ENCODE data around the gene ARSG.
"Not testable (repeated sequence)": the region's sequence is repeated elsewhere in the genome, so short reads cannot be mapped to it uniquely, and the experiment has no call there.

Gene ARSG

DNA sequence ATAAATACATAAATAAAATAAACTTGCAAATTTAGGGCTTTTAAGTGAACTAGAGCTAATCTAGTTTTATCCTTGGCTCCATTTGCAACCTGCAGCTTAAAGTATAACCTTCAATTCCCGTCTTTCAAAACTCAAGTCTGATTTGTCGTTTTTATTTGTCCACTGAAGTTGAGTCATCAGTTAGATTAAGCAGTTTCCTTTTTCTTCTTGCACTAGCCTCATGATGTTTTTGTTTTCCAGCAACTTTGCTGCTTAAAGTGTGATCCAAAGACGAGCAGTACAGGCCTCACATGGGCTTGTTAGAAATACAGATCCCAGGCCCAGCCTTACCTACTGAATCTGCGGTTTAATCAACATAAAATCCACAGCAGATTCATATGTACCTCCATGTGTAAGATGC, 13.8 kb downstream of the ARSG start:
- Histone ChIP-seq H3K27me3 (ENCODE audit: insufficient read depth, low read depth) (no peaks in the 10 kb centered on the region), H3K27ac (no peak overlapping the region), H3K79me2 (ENCODE audit: insufficient read depth, low read depth) (no peaks in the 10 kb centered on the region), H3K4me3 (IDR thresholded peaks at IDR 0.05; ENCODE audit: insufficient read depth, low read depth, low read length) (no peak overlapping the region), H3K4me1 (ENCODE audit: low read depth, poor library complexity, severe bottlenecking) (no peaks in the 10 kb centered on the region), H3K4me2 (no peak overlapping the region), H3K9ac (no peak overlapping the region), H4K20me1 (ENCODE audit: insufficient read depth) (no peaks in the 10 kb centered on the region), H3K36me3 (ENCODE audit: insufficient read depth) (no peaks in the 10 kb centered on the region), H2AFZ (ENCODE audit: low read depth) (no peak overlapping the region)
- TF ChIP-seq, protein P1, sequence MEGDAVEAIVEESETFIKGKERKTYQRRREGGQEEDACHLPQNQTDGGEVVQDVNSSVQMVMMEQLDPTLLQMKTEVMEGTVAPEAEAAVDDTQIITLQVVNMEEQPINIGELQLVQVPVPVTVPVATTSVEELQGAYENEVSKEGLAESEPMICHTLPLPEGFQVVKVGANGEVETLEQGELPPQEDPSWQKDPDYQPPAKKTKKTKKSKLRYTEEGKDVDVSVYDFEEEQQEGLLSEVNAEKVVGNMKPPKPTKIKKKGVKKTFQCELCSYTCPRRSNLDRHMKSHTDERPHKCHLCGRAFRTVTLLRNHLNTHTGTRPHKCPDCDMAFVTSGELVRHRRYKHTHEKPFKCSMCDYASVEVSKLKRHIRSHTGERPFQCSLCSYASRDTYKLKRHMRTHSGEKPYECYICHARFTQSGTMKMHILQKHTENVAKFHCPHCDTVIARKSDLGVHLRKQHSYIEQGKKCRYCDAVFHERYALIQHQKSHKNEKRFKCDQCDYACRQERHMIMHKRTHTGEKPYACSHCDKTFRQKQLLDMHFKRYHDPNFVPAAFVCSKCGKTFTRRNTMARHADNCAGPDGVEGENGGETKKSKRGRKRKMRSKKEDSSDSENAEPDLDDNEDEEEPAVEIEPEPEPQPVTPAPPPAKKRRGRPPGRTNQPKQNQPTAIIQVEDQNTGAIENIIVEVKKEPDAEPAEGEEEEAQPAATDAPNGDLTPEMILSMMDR (conservative IDR thresholded peaks at IDR 0.05; ENCODE audit: low read depth, low read length) = no peak

DNA sequence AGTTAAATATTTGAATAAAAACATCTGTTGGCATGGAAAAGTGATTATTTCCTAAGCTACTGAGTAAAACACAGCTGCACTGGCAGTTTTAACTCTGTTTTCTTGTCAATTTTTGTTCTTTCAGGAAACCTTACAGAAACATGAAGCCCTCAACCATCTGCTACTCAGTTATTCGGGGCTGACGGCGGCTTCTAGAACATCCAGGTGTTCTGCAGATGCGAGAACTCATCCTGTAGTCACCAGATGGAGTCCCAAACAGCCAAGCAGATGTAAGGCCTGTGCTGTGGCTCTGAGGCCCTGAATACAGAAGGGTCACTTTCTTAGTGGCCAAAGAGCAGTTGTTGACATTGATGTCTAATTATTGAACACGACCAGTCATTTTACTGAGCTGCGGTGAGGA, 15.5 kb downstream of the ARSG start:
- Histone ChIP-seq H4K20me1 (ENCODE audit: insufficient read depth) (no peaks in the 10 kb centered on the region), H3K4me1 (ENCODE audit: low read depth, poor library complexity, severe bottlenecking) (no peaks in the 10 kb centered on the region), H3K79me2 (ENCODE audit: insufficient read depth, low read depth) (no peaks in the 10 kb centered on the region), H3K27ac (no peak overlapping the region), H3K9ac (no peak overlapping the region), H3K36me3 (ENCODE audit: insufficient read depth) (no peaks in the 10 kb centered on the region), H2AFZ (ENCODE audit: low read depth) (no peak overlapping the region), H3K4me3 (IDR thresholded peaks at IDR 0.05; ENCODE audit: insufficient read depth, low read depth, low read length) (no peak overlapping the region), H3K4me2 (no peak overlapping the region), H3K27me3 (ENCODE audit: insufficient read depth, low read depth) (no peaks in the 10 kb centered on the region)
- TF ChIP-seq, protein P1 (conservative IDR thresholded peaks at IDR 0.05; ENCODE audit: low read depth, low read length) = no peak

DNA sequence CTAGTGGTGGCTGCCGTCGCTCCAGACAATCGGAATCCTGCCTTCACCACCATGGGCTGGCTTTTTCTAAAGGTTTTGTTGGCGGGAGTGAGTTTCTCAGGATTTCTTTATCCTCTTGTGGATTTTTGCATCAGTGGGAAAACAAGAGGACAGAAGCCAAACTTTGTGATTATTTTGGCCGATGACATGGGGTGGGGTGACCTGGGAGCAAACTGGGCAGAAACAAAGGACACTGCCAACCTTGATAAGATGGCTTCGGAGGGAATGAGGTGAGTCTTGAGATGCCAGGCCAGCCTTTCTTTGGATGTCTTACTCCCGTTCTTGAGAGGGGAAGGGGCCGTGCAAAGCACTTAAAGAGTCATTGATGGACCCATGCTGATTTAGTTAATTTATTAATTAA, 16.1 kb downstream of the ARSG start:
- Histone ChIP-seq H2AFZ (ENCODE audit: low read depth) (no peak overlapping the region), H4K20me1 (ENCODE audit: insufficient read depth) (no peaks in the 10 kb centered on the region), H3K9ac (no peak overlapping the region), H3K79me2 (ENCODE audit: insufficient read depth, low read depth) (no peaks in the 10 kb centered on the region), H3K36me3 (ENCODE audit: insufficient read depth) (no peaks in the 10 kb centered on the region), H3K4me2 (no peak overlapping the region), H3K4me3 (IDR thresholded peaks at IDR 0.05; ENCODE audit: insufficient read depth, low read depth, low read length) (no peak overlapping the region), H3K27me3 (ENCODE audit: insufficient read depth, low read depth) (no peaks in the 10 kb centered on the region), H3K4me1 (ENCODE audit: low read depth, poor library complexity, severe bottlenecking) (no peaks in the 10 kb centered on the region), H3K27ac (no peak overlapping the region)
- TF ChIP-seq, protein P1 (conservative IDR thresholded peaks at IDR 0.05; ENCODE audit: low read depth, low read length) = no peak

DNA sequence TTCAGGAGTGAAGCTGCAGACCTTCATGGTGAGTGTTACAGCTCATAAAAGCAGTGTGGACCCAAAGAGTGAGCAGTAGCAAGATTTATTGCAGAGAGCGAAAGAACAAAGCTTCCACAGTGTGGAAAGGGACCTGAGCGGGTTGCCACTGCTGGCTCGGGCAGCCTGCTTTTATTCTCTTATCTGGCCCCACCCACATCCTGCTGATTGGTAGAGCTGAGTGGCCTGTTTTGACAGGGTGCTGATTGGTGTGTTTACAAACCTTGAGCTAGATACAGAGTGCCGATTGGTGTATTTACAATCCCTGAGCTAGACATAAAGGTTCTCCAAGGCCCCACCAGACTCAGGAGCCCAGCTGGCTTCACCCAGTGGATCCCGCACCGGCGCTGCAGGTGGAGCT, 17.2 kb downstream of the ARSG start:
- H3K4me1 ChIP-seq (ENCODE audit: low read depth, poor library complexity, severe bottlenecking); H4K20me1 ChIP-seq (ENCODE audit: insufficient read depth); H3K4me2 ChIP-seq; H3K4me3 ChIP-seq (IDR thresholded peaks at IDR 0.05; ENCODE audit: insufficient read depth, low read depth, low read length); H3K9ac ChIP-seq; H3K79me2 ChIP-seq (ENCODE audit: insufficient read depth, low read depth); H3K36me3 ChIP-seq (ENCODE audit: insufficient read depth); H3K27ac ChIP-seq; H3K27me3 ChIP-seq (ENCODE audit: insufficient read depth, low read depth); H2AFZ ChIP-seq (ENCODE audit: low read depth): not testable (repeated sequence)

DNA sequence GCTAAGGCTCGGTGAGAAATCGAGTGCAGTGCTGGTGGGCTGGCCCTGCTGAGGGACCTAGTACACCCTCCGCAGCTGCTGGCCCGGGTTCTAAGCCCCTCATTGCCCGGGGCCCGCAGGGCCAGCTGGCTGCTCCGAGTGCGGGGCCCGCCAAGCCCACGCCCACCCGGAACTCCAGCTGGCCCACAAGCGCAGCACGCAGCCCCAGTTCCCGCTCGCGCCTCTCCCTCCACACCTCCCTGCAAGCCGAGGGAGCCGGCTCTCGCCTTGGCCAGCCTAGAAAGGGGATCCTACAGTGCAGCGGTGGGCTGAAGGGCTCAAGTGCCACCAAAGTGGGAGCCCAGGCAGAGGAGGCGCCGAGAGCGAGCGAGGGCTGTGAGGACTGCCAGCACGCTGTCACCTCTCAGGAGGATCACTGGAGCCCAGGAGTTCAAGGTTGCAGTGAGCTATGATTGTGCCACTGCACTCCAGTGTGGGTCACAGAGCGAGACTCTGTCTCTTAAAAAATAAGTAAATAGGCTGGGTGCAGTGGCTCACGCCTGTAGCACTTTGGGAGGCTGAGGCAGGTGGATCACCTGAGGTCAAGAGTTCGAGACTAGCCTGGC, 17.9 kb downstream of the ARSG start:
- H3K9ac ChIP-seq; H2AFZ ChIP-seq (ENCODE audit: low read depth); H3K4me1 ChIP-seq (ENCODE audit: low read depth, poor library complexity, severe bottlenecking); H3K27me3 ChIP-seq (ENCODE audit: insufficient read depth, low read depth); H3K36me3 ChIP-seq (ENCODE audit: insufficient read depth); H3K27ac ChIP-seq; H4K20me1 ChIP-seq (ENCODE audit: insufficient read depth); H3K79me2 ChIP-seq (ENCODE audit: insufficient read depth, low read depth); H3K4me2 ChIP-seq; H3K4me3 ChIP-seq (IDR thresholded peaks at IDR 0.05; ENCODE audit: insufficient read depth, low read depth, low read length): not testable (repeated sequence)
